Testis (tissue), 2 donors: Measurements from ENCODE around the gene WNT3.

Experiments used
- POLR2A ChIP-seq: fragments of 450-650 bp; IDR thresholded peaks from one replicate; pipeline ENCODE4 v1.6.1; 2017; ENCODE audit warnings: antibody characterized with exemption, mild to moderate bottlenecking, moderate library complexity
- TF ChIP-seq, protein P1 (sequence below), 3 experiments: fragments of 450-650 bp in 2 of 3; fragments of 200-600 bp in 1 of 3; sonication (generic) in 1 of 3; IDR thresholded peaks; one replicate each; pipeline ENCODE4 v1.5.1; 2016 to 2019; ENCODE audit warnings: antibody characterized with exemption in 3 of 3, mild to moderate bottlenecking in 2 of 3, moderate library complexity in 1 of 3

DNA sequence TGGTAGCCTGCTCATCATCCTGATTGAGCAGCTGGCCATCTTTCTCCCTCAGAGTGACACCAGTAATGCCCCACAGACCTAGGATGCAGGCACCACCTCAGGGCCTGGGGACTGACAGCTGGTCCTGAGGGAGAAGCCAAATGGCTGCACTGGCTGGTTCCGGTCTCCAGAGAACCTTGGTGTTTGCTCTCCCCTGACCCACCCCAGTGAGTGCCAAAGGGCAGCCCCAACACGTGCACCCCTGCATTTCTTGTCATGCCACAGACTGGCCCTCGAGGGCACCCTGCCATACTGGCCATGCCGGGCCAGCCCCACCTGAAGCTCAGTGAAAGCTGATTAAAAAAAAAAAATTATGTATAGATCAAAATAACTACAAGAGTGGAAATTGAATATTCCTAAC is 100.5 kb downstream of the WNT3 start:
- TF ChIP-seq, protein P1, sequence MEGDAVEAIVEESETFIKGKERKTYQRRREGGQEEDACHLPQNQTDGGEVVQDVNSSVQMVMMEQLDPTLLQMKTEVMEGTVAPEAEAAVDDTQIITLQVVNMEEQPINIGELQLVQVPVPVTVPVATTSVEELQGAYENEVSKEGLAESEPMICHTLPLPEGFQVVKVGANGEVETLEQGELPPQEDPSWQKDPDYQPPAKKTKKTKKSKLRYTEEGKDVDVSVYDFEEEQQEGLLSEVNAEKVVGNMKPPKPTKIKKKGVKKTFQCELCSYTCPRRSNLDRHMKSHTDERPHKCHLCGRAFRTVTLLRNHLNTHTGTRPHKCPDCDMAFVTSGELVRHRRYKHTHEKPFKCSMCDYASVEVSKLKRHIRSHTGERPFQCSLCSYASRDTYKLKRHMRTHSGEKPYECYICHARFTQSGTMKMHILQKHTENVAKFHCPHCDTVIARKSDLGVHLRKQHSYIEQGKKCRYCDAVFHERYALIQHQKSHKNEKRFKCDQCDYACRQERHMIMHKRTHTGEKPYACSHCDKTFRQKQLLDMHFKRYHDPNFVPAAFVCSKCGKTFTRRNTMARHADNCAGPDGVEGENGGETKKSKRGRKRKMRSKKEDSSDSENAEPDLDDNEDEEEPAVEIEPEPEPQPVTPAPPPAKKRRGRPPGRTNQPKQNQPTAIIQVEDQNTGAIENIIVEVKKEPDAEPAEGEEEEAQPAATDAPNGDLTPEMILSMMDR (IDR thresholded peaks at IDR 0.05): no peak
- no peak for TF ChIP-seq POLR2A
